HS-27A (cell line): ENCODE results near the gene EMID1.
A peak's percentile ranks its signal among the peaks of the same experiment; 100 is the strongest.

Experiments
- DNase-seq: peaks from one replicate; pipeline ENCODE4 v3.0.0-alpha.2; 2012; ENCODE audit warnings: low read depth, missing footprints

EMID1 gene

DNA sequence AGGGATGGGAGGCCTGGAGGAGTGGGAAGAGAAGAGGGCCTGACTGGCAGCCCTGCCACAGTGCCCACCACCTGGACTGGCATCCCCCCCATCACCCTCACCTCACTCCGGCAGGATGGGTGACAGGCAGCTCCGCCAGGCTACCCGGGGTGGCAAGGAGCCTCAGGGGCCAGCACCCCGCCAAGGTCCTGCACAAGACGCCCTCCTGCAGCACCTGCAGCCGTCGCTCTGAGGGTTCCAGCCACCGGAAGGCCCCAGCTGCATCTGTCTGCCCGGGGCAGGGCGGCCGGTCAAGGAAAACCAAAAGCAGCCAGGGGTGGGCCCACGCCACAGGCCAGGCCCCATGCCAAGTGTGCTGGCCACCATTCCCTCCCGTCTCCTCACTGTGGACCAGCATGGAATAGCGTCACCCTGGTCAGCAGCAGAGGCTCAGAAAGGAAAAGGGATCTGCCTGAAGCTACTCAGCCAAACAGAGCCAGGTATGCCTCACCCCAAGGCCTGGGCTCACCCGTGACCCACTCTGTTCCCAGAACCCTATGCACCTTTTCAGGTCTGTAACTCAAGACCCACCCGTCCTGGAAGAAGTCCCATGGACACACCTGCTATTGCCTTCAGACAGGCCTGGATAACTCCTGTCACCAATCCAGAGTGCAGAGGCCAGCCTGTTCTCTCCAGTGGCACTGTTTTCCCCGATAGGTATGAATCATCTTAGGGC lies 55.1 kb downstream of the EMID1 start:
- DNase-seq: no peak

DNA sequence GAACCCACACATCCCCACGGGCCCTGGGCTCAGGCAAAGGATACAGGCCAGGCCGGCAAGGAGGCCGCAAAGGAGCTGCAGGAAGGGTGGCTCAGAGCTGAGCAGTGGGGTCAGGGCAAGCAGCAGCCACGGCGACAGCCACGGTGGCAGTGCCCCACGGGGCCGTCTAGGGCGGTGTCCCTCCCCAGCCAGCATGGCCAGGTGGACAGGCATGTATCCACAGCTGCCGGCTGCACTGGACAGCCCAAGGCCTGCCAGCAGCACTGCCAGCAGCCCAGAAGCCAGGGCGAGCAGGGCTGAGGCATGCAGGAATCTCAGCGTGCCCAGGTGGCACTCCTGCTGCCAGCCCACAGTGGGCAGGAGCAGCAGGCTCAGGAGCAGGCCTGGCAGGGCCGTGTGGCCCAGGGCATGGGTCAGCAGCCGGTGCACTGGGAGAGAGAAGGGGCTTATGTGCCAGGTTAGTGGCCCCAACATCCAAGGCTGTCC lies 58.1 kb downstream of the EMID1 start:
- no peak for DNase-seq

DNA sequence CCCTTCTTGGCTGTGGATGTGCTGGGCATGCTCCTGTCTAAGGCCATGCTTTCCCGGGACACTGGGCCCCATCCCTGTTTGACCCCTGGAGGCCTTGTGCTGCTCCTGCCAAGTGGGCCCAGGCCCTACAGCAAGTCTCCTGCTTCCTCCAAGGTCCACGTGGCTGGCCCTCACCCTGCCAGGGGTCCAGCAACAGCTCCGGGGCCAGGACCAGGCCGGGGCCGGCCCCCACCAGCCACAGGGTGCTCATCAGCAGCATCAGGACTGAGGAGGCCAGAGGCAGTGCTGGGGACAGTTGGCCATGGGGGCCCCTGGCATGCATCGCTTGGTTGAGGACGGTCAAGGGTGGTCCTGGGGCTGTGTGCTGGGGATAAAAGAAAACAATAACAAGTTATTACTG lies 59.6 kb downstream of the EMID1 start:
- DNase-seq: no peak

DNA sequence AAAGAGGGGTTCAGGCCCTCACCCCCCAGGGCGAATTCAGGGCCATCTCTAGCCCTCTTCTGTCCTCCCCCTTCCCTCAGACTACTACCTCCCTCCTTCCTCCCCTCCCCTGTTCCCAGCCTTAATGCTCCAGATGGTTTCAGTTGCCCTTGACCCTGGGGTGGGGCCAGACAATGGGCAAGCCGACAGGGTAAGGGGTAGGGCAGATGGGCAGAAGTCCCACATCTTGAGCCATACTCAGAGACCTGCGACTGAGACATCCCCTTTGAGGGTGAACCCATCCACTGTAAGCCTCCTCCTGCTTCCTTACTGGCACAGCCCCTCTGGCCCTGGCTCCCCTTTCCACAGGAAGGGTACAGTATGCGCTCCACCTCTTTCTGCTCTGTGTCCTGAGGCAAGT lies 60.2 kb downstream of the EMID1 start:
- DNase-seq: no peak

DNA sequence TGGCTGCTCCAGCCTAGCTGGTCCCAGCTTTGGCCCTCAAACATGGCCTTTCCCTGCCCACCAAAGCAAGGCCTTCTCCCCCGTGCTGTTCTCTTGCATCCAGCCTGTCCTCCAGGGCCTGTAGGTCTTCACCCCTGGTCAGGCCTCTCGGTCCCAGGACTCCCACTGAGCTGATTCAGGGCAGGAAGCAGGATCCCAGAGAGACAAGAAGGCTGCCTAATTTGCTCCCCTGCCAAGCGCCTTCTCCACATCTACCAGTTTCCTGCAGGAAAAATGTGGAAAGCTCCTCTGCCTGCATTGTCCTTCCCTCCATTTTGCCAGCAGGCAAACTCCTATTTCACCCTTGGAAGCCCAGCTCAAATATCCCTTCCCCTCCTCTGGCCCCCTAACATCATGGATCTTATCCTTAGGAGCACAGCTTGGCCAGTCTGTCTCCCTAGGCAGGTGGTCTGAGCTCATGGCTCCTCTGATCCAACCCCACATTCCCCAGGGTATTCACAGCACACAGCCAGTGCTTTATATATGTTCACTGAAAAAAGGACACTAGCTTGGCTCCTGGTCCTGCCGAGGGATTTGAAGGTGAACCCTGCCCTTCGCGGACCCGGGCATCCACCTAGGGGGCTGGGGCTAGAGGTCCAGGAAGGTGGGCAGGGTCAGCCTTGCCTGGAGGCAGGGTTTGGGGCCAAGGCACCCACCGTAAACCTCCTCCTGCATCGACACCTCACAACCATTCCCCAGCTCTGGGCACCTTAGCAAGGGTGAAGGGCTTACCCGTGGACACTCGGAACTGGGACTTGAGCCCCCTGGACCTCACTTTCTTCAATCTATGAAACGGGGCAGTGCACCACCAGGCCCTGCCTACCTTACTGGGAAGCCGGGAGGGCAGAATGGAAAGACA lies 61.1 kb downstream of the EMID1 start:
- no peak for DNase-seq

DNA sequence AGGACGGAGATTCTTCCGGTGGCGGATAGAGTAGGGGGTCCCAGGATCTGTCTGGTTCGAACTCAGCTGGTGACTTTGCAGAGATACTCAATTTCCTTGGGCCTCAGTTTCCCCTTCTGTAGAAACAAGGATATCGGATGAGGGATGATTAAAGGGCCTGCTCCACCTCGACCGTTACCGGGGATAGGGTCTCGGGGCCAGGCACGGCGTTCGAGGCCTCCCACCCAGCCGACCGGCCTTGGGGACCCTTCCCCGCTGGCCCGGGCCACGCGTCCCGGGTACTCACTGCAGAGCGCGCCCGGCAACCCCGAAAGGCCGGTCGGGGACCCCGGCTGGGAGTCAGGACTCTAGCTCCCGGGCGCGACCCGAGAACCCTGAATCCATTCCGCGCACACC lies 61.8 kb downstream of the EMID1 start:
- DNase-seq: no peak

DNA sequence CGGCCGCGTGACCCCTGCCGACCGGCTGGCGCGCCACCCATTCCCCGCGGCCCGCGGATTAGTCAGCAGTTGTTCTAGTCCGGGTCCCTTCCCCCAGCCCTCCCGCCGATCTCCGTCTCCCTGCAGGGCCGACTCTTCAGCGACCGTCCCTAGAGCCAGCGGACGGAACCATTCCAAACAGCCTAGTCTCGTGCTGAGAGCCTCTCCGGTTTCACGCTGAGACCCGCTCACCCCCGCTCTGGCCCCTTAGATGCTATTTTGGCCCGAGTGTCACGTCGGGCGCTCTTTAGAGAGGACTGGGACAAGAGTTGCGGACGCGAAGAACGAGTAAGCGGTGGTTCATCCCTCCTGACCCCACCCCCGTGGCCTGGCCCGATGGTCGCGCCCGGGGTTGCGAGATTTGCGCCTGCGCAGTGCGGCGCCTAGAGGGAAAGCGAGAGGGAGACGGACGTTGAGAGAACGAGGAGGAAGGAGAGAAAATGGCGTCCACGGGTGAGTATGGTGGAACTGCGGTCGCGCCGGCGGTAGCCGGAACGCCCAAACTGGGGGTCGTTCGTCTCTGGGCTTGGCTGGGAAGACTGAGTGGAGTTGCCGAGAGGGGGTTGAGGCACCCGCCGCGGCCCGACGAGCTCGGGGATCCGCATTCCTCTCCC lies 62.3 kb downstream of the EMID1 start, which contains the start of the genes EWSR1 and RHBDD3:
EWSR1 (plus strand) TSS at position 411 of the 653 bp plus-strand sequence; CDS start at position 480, 69 bp downstream.
RHBDD3 (minus strand) TSS at position 124 of the 653 bp plus-strand sequence. CDS start 2,355 bp downstream, outside the sequence.
- peak; percentile 86 for DNase-seq

DNA sequence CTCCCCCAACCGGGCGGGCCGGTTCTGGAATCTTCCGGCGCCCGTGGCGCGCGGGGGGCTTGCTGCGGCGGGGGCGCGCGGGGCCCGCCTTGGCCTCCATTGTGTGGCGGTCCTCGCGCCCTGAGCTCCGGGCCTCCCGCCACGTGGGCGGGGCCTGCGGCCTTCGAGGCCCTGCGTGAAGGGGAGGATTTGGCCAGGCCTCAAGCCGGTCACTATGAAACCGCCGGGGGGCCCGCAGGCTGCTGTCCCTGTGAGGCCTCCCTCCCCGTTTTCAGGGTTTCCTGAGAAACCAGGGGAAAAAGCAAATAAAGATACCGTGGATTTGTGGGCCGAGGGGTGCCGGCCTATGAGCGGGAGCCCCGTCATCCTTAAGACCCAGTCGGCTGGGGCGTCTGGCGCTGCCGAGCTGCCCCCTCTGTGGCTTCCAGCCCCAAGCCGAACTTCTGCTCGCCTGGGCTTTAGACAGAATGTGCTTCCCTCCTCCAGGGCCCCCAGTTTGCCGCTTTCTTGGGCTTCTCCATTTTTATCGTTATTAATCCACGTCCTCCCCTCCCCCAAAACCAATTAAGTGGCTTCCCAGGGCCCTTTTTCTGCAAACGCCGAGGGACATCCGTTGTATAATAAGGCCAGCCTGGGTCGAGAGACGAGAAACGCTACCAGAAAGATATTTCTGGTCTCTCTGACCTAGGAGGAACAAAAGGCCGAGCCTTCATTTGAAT lies 63.0 kb downstream of the EMID1 start:
- no peak for DNase-seq

DNA sequence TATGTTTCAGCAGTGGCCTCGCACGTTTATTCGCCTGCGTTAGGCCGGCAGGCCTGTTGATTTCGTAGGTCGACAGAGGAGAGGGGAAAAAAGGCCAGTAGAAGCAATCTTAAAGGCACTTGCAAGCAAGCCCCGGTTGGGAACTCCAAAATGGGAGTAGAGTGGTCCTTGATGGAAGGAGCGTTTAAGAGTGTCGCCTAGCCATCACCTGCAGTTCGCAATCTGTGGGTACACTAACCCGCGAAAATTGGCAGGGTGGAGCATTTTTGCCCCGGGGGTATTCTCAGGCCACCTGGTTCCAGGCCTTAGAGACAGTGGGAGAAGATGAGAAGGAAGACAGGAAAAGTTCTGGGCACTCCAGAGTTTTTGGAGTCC lies 63.5 kb downstream of the EMID1 start:
- no peak for DNase-seq

DNA sequence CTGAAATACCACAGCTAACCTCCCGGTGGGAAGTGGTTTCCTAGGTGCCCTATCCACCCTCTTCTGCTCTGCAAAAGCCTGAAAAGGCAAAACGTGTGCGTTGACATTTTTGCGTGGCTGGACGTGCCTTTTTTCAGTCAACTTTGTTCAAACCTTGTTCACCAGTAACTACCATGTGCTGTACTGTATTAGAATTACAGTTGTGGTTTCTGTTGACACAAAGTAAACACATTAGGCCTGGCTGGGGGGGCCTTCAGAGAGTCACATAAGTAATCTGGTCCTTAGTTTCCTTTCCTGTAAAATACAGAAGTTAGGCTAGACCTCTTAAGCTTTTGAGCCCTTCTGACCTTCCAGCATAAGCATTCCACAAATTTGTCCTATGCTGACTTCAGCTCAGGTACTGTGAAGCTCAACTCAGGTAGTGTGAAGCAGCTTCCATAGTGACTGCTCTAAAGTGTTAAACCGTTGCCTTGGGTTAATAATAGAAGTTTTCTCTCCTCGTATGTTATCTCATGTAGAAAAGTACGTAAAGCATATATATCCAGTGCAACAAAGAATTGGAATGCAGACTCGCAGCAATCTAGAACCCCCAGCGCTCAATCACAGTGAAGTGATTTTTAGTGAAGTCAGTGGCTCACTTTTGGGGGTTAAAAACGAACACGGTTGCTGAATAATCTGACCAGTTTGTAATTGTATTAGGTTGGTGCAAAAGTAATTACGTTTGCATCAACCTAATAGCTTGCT lies 64.2 kb downstream of the EMID1 start:
- DNase-seq: no peak

DNA sequence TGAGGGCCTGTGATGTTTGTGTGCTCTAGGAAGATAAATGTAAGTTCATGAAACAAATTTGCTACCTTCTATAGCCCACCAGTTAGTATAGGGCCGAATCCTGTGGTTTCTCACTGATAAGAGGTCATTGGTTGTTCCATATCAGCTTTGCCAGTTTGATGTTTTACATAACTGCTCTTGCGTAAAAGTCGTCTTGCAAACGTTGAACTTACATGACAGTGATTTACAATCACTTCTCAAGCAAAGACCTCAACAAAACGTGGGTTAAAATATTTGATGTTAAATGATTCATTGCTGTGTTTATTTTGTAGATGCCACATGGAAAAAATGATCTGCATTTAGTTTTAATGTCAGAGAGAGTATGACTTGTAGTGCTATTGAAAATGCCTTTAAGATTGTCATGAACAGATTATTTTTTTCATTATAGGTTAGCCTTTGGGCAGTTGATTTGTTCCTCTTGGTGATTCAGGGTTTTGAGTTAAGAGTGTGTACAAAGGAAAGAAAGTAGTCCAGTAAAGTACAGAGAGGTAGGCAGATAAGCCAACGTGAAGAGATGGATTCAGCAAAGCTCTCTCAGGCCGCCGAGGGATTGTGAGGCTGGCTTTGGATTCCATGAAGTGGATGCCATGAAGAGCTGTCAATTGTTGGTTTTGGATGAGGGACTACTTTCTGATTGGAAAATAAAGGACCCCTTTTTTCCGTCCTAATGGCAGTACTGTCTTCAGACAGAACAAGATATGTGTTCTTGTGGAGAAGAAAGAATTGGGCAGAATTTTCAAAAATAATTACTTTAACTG lies 65.0 kb downstream of the EMID1 start:
- DNase-seq: no peak

DNA sequence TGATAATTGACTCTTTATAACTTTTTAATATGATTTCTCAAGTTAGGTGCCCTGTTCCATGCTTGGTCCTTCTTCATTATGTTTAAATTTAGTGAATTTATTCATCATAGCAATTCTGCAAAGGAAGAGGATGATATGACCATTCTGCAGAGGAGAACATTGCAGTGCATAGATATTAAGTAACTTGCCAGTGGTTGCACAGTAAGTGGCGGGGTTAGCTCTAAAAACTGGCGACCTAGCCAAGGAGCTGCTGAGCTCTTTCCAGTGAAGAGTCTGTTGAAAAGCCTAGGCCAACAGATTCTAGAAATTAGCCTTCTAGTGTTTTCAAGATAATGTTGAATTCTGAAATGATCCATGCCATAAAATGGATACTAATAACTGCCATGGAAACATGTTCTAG lies 66.9 kb downstream of the EMID1 start:
- no peak for DNase-seq

DNA sequence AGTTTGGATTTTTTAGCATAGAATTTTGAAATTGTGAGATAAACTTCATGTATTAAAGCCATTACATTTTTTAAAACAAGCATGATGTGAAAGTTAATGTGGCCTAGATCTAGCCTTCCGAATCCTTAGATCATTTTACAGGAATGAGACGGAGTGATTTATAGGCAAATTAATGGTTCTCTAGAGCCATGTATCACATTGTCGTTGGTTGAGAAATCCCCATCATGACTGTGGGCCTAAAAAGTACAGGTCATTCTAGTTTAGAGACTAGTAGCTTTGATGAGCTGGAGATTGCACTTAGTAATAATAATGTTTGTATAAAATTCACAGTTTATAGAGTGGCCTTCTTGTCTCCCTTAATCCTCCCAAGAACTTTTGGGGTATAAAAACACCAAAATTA lies 69.5 kb downstream of the EMID1 start:
- DNase-seq: no peak

DNA sequence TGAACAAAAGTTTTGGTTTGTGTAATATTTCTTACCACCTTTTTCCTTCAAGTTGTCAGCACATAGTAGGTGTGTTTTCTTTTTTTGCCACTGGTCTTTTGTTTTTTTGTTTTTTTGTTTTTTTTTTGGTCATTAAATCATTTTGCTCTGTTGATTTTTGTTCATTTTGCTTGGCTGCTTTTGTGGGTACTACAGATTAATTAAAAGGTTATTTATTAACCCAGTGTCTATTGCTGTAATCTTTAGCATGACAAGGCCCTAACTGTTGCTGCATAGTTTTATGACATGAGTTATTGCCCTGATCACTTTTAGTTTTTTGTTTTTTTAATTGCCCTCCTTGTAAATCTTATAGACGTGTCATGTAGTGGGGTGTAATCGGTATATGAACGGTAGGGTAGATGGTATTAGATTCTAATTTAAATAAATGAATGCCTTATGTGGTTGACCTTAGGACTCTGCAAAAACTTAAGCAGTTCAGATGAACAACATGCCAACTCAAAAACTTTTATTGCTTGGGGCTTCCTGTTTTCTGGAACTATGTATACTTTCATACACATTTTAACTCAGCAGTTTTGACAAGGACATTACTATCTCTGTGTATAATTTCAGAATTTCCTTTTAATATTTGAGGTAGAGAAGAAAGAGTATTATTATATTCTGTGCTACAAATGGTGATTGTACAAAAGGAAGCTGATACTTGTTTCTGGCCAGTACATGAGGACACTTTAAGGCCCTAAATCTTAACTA lies 70.3 kb downstream of the EMID1 start:
- DNase-seq: no peak

DNA sequence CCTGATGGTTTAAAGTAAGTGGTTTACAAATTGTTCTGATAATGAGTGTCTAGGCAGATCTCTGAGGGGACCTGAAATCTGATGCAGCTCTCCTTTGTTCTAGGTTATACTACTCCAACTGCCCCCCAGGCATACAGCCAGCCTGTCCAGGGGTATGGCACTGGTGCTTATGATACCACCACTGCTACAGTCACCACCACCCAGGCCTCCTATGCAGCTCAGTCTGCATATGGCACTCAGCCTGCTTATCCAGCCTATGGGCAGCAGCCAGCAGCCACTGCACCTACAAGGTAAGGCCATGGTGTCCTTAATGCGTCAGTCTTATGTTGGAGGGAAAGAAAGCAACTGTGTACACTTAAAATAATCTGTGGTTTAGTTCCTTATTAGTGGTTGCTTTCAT lies 72.2 kb downstream of the EMID1 start:
- DNase-seq: no peak

DNA sequence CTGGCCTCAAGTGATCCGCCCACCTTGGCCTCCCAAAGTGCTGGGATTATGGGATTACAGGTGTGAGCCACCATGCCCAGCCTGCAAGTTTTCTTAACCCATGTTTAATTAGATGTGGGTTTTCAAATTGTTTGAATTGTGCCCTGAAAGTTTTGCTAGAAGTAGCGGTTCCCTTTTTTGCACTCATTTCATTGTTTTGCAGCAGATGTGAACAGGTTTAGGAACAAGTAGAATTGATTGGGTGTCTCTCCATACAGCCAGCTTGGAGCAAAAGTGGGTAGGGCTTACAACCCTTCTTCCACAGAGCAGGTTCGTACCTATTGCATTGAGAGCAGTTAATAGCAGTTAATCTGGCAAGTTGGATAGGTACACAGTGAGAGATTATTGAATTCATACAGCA lies 78.5 kb downstream of the EMID1 start:
- no peak for DNase-seq

DNA sequence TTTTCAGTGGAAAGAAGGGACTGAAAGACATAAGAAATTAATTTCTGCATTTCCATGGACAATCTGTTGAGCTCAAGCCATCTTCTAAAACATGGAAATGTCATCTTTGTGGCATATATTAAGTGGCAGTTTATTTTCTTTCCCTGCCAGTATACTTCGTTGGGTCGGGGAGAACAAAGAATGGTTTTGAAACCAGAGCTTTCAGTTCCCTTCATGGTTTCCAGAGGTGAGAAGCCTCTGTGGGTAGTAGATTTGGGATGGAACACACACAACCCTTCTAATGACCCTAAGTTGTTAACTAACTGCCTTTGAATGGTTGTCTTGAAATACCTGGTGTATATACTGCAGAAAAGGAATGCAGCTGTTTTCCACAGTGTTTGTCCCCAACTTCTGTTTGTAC lies 83.1 kb downstream of the EMID1 start:
- no peak for DNase-seq

DNA sequence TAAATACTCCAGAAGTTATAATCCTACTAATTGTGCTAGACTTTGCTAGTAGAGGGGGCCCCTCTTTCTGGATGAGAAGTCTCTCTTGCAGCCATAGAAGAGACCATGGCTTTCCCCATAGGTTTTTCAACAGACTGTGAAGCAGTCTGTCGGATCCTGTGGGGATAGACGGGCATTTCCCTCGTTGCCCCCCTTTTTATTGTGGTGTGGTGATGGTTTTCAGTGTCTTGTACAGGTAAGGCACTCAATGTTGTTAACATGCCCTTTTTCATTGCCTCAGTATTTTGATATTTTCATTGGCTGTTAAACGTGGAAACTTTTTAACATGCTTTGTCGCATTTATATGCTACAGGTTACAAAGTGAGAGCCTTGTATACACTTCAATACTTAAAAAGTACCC lies 84.4 kb downstream of the EMID1 start:
- no peak for DNase-seq

DNA sequence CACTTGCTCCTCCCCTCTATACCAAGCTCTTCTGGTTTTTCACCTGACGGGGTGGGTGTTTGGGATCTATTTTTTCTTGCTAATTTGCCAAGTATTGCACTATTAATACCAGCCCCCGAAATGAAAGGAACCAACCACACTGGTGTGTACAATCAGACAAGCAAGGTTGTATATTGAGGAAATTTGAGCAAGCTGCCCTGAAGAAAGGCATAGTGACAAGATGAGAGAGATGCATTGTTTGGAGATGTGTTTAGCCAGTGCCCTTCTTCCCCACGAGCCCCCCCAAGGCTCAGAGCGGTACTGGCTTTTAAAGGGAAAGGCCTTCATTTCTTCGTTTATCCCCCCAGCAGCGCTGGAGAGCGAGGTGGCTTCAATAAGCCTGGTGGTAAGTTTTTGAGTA lies 85.5 kb downstream of the EMID1 start:
- DNase-seq: no peak

DNA sequence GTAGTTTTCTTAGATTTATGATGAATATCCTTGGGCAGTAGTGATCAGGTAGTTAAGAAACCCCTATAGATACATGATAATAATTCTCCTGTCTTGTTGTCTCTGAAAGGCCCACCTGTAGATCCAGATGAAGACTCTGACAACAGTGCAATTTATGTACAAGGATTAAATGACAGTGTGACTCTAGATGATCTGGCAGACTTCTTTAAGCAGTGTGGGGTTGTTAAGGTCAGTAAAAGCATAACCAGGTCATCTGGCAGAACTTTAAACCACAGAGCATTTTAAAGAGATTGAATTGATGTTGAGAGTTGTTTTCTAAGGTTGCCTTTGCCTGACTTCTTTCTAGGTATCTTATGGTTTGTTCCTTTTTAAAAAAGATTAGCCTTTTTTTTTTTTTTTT lies 86.7 kb downstream of the EMID1 start:
- no peak for DNase-seq
